Diencephalon (tissue), 1 donor: ENCODE measurements around the gene ZNF770. TPM values are rescaled to one million over a fixed set of nuclear protein-coding genes. Genes with fewer than 3 reads are reported as not detected.

ENCODE experiments used
- total RNA-seq: library from RNA; depleted of rRNA; stranded (reverse); fragments of >200 nt; gene quantifications from one replicate; pipeline ENCODE4 v1.2.3, GENCODE V29; 2014

The ZNF770 gene, protein sequence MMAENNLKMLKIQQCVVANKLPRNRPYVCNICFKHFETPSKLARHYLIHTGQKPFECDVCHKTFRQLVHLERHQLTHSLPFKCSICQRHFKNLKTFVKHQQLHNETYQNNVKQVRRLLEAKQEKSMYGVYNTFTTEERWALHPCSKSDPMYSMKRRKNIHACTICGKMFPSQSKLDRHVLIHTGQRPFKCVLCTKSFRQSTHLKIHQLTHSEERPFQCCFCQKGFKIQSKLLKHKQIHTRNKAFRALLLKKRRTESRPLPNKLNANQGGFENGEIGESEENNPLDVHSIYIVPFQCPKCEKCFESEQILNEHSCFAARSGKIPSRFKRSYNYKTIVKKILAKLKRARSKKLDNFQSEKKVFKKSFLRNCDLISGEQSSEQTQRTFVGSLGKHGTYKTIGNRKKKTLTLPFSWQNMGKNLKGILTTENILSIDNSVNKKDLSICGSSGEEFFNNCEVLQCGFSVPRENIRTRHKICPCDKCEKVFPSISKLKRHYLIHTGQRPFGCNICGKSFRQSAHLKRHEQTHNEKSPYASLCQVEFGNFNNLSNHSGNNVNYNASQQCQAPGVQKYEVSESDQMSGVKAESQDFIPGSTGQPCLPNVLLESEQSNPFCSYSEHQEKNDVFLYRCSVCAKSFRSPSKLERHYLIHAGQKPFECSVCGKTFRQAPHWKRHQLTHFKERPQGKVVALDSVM
- total RNA-seq, result 117 TPM

GRCh38 chr15:34988027-34988902 lies at the start of gene ZNF770:
ZNF770 (minus strand) TSS chr15:34988287; CDS start chr15:34983434, 4,853 bp downstream.

GRCh38 chr15:34969340-34970097 lies 18.6 kb downstream of the ZNF770 start, which contains the start of gene AQR:
AQR (minus strand) TSS chr15:34969742; CDS start chr15:34969613, 129 bp downstream.

Other genes with a start within 250 kb of the ZNF770 start
- 21.9 TPM for gene GJD2, start 233.3 kb downstream of the ZNF770 start, total RNA-seq
- gene ACTC1, start 192.7 kb downstream of the ZNF770 start, total RNA-seq, result 1.8 TPM
- gene AQR, start 18.5 kb downstream of the ZNF770 start, total RNA-seq, result 45.9 TPM
- 0.69 TPM for gene NANOGP8, start 97.0 kb upstream of the ZNF770 start, total RNA-seq